K562 (cell line): ENCODE measurements around the gene SS18L1. TPM values are rescaled to one million over a fixed set of nuclear protein-coding genes. Genes with fewer than 3 reads are reported as not detected.
"Not testable (repeated sequence)": the region's sequence is repeated elsewhere in the genome, so short reads cannot be mapped to it uniquely, and the experiment has no call there.

Source experiments
- ATAC-seq: fragments of 200-7000 bp; cut with Tn5 transposase; 3 replicates; pipeline ENCODE4 v1.9.1; 2020; ENCODE audit warnings: moderate library complexity
- BruUV-seq: library from RNA; stranded (reverse); fragments of 400-500 nt; replicated peaks from 2 replicates; lab custom pipeline; 2021; lab: Mats Ljungman, UMichigan
- CTCF ChIA-PET: fragments of 300-600 bp; formaldehyde crosslinking; extraction: SDS; loops from one replicate; lab custom pipeline; 2021; ENCODE audit warnings: low intra/inter-chr PET ratio; lab: Yijun Ruan, JAX
- POLR2A ChIA-PET: fragments of 300-600, 350-650 bp; sonication (Branson Sonifier 250); formaldehyde crosslinking; extraction: SDS; loops from one replicate; lab custom pipeline; 2021; ENCODE audit warnings: antibody characterized with exemption, inconsistent platforms; lab: Yijun Ruan, JAX
- DNase-seq, 4 experiments: peaks; one replicate each; pipeline versions ENCODE4 v3.0.0 to v3.0.0-alpha.2; 2011 to 2018; ENCODE audit warnings: low spot score in 3 of 4, mixed read lengths in 3 of 4; ENCODE audit errors: extremely low read depth in 1 of 4
- FAIRE-seq: peaks from 2 replicates; lab custom pipeline; 2011; peaks lifted over from hg19 to GRCh38; lab: Jason Lieb, UNC
- H2AFZ ChIP-seq: 2 replicates; pipeline ENCODE4 v1.6.0; 2011; ENCODE audit warnings: low read depth, low read length, control low read depth, inconsistent platforms
- H3K27ac ChIP-seq: fragments of 200-600 bp; 3 replicates; pipeline ENCODE4 v1.8.0; 2011; ENCODE audit warnings: low read depth, mild to moderate bottlenecking, control low read depth, inconsistent platforms, low read length, moderate library complexity, mixed read lengths; ENCODE audit errors: extremely low read depth
- H3K27me3 ChIP-seq, 2 experiments: fragments of 300-600 bp in 1 of 2; 2 replicates in 1 of 2; 3 replicates in 1 of 2; pipeline versions ENCODE4 v1.6.0 to v1.8.0; 2011; ENCODE audit warnings: inconsistent platforms in 2 of 2, low read length in 2 of 2, mild to moderate bottlenecking in 1 of 2, mixed read lengths in 1 of 2, moderate library complexity in 1 of 2; ENCODE audit not compliant: control insufficient read depth in 2 of 2, insufficient read depth in 2 of 2
- H3K36me3 ChIP-seq: fragments of 300-600 bp; 3 replicates; pipeline ENCODE4 v1.8.0; 2011; ENCODE audit warnings: mild to moderate bottlenecking, low read length, inconsistent platforms; ENCODE audit not compliant: control insufficient read depth, insufficient read depth
- H3K4me1 ChIP-seq, 2 experiments: fragments of 200-600 bp in 1 of 2; replicated peaks in 1 of 2; 2 replicates in 1 of 2; 3 replicates in 1 of 2; pipeline versions ENCODE4 v1.5.1 to v1.8.0; 2011; ENCODE audit warnings: inconsistent platforms in 2 of 2, low read length in 2 of 2, mild to moderate bottlenecking in 1 of 2, mixed read lengths in 1 of 2, moderate library complexity in 1 of 2; ENCODE audit not compliant: control insufficient read depth in 2 of 2, insufficient read depth in 2 of 2
- H3K4me2 ChIP-seq: 2 replicates; pipeline ENCODE4 v1.6.1; 2011; ENCODE audit warnings: low read length, control low read depth, inconsistent platforms, mixed read lengths; ENCODE audit not compliant: insufficient read depth
- H3K4me3 ChIP-seq: fragments of 200-600 bp; sonication (generic), shearing (Covaris generic); 2 replicates; pipeline ENCODE4 v1.5.1; 2016; ENCODE audit warnings: control low read depth, inconsistent platforms
- H3K79me2 ChIP-seq: fragments of 200-600 bp; 3 replicates; pipeline ENCODE4 v1.8.0; 2011; ENCODE audit warnings: low read length, inconsistent platforms; ENCODE audit not compliant: control insufficient read depth, insufficient read depth
- H3K9ac ChIP-seq, 2 experiments: 2 replicates each; pipeline versions ENCODE4 v1.6.0 to v1.6.1; 2011; ENCODE audit warnings: low read depth in 2 of 2, low read length in 2 of 2, control low read depth in 1 of 2, inconsistent platforms in 1 of 2, mild to moderate bottlenecking in 1 of 2, mixed read lengths in 1 of 2; ENCODE audit not compliant: insufficient read depth in 1 of 2
- H3K9me1 ChIP-seq: one replicate; pipeline ENCODE4 v1.6.0; 2011; ENCODE audit warnings: inconsistent platforms, mild to moderate bottlenecking, low read length, moderate library complexity; ENCODE audit not compliant: control insufficient read depth, insufficient read depth
- H3K9me3 ChIP-seq: replicated peaks from 2 replicates; pipeline ENCODE4 v1.5.1; 2011; ENCODE audit warnings: low read depth, low read length, inconsistent platforms; ENCODE audit not compliant: control insufficient read depth, insufficient read depth
- H4K20me1 ChIP-seq: replicated peaks from 2 replicates; pipeline ENCODE4 v1.6.1; 2011; ENCODE audit warnings: low read length, inconsistent platforms, mixed read lengths; ENCODE audit not compliant: control insufficient read depth, insufficient read depth
- C11orf30 ChIP-seq: fragments of 450-650 bp; IDR thresholded peaks from 2 replicates; pipeline ENCODE4 v1.6.1; 2016; ENCODE audit warnings: low read depth, mild to moderate bottlenecking
- ZFX ChIP-seq: sonication (generic); formaldehyde crosslinking; IDR thresholded peaks from 2 replicates; pipeline ENCODE4 v1.8.0; 2022; ENCODE audit warnings: mild to moderate bottlenecking, missing genetic modification reagents, moderate library complexity
- ZNF121 ChIP-seq: sonication (generic); formaldehyde crosslinking; conservative IDR thresholded peaks from 2 replicates; pipeline ENCODE4 v1.8.0; 2022; ENCODE audit warnings: missing genetic modification reagents
- WGBS: fragments of 100-300 bp; shearing (Covaris generic); methylation state at CpG from one replicate; pipeline ENCODE4 v1.1.6; 2016; ENCODE audit warnings: low coverage, mixed read lengths; ENCODE audit not compliant: insufficient coverage; ENCODE audit errors: missing lambda C conversion rate; 5-methylcytosine and 5-hydroxymethylcytosine counted together
- in situ Hi-C: fragments of 300-500 bp; cut with MboI; formaldehyde crosslinking; loops from 4 replicates; pipeline ENCODE4 v1.15.0; 2018; ENCODE audit warnings: inconsistent platforms, mixed read lengths
- intact Hi-C: fragments of 100-400 bp; cut with micrococcal nuclease; formaldehyde crosslinking; loops from 2 replicates; pipeline ENCODE4 v1.14.2; 2022
- polyA plus RNA-seq, 8 experiments: library from polyadenylated mRNA; depleted of rRNA in 4 of 8; stranded (reverse) in 5 of 8; unstranded in 3 of 8; fragments of >200 nt; fragmentation: Nextera tagmentation in 2 of 8; fragmentation: Illumina TruSeq in 1 of 8; extraction: Ambion mirVana in 2 of 8; extraction: Trizol in 1 of 8; gene quantifications; 2 replicates each; pipeline versions ENCODE4 v1.2.1 to v1.2.3, GENCODE V29; 2011 to 2014; ENCODE audit warnings: inconsistent platforms in 1 of 8, missing spikeins in 1 of 8
- total RNA-seq, 7 experiments: library from RNA; depleted of rRNA in 6 of 7; stranded (reverse); fragments of >200 nt in 6 of 7; fragmentation: Illumina TruSeq in 2 of 7; extraction: Trizol in 2 of 7; gene quantifications; 2 replicates each; pipeline versions ENCODE4 v1.2.1 to v1.2.3, GENCODE V29; 2011 to 2021; ENCODE audit warnings: low replicate concordance in 1 of 7

SS18L1 gene
- total and polyA plus RNA-seq, 9 of the 15 experiments (the other 6 are each of a cell fraction or from before 2014, with no cell fraction given) = 2.7 to 28.3 (median 15.1) TPM

- TF ChIP-seq ZFX (CRISPR knock-in tag) (no peak), C11orf30 (peak; percentile 29; the same call in 1 of the 2 replicates)
- Histone ChIP-seq H3K4me2 (no peak overlapping the region), H3K4me3 (no peak overlapping the region), H3K36me3 (no peaks in the 10 kb centered on the region), H3K79me2 (no peaks in the 10 kb centered on the region), H3K27me3 (peaks cover 19 to 55% of the 10 kb centered on the region in 2 experiments), H4K20me1 (no peaks in the 10 kb centered on the region), H3K9me1 (no peaks in the 10 kb centered on the region), H3K4me1 (peaks cover 0 to 26% of the 10 kb centered on the region in 2 experiments; a peak in 2 of 5 replicates), H3K27ac (no peak overlapping the region), H2AFZ (no peak overlapping the region), H3K9me3 (no peaks in the 10 kb centered on the region; the same call in none of the 2 replicates), H3K9ac (no peak overlapping the region; a peak in 1 of 4 replicates)
- in situ Hi-C loops (no loop called here), intact Hi-C loops (no loop called here)
- ChIA-PET POLR2A (interaction anchor here (0.6 kb wide), 1 partner anchor 31 kb away, joined by 4 read pairs; no protein-coding TSS in a partner anchor), CTCF (no interaction called here)
- no peak for DNase-seq
- no peak for FAIRE-seq
- no TSS peak for BruUV-seq
- ATAC-seq = peak; percentile 37; the same call in 2 of the 3 replicates
- 3% methylated on average over 8 of the region's 8 CpGs for WGBS
These were observed 28.7 kb upstream of the SS18L1 start for GRCh38 chr20:62114894-62115293.

- H3K79me2 ChIP-seq, intact Hi-C loops, H3K36me3 ChIP-seq, H3K27ac ChIP-seq, H3K9me1 ChIP-seq, H4K20me1 ChIP-seq, DNase-seq, in situ Hi-C loops, H3K9ac ChIP-seq, H2AFZ ChIP-seq, ATAC-seq, CTCF ChIA-PET, H3K9me3 ChIP-seq, BruUV-seq, H3K4me2 ChIP-seq, H3K4me3 ChIP-seq, FAIRE-seq: not testable (repeated sequence)
- Histone ChIP-seq H3K27me3 (peaks cover 19 to 55% of the 10 kb centered on the region in 2 experiments), H3K4me1 (peaks cover 2 to 30% of the 10 kb centered on the region in 2 experiments; a peak in 4 of 5 replicates)
- WGBS = 6% methylated on average over 4 of the region's 7 CpGs
- peak; percentile 65 for TF ChIP-seq ZNF121
- POLR2A ChIA-PET = interaction anchor here (0.6 kb wide), 1 partner anchor 20 kb away, joined by 3 read pairs; no protein-coding TSS in a partner anchor
These were observed 27.7 kb upstream of the SS18L1 start for GRCh38 chr20:62115800-62116407.
